Common myeloid progenitor, CD34-positive (primary cell): Measurements from ENCODE around the gene TSPY3. TPM values are rescaled to one million over a fixed set of nuclear protein-coding genes. Genes with fewer than 3 reads are reported as not detected.
"Not testable (repeated sequence)": the region's sequence is repeated elsewhere in the genome, so short reads cannot be mapped to it uniquely, and the experiment has no call there.

ENCODE experiments used
- CTCF ChIA-PET: fragments of 350-600 bp; sonication (Branson Sonifier 250); formaldehyde crosslinking; loops from one replicate; lab custom pipeline; 2021; ENCODE audit warnings: antibody characterized with exemption; lab: Charles Lee
- POLR2A ChIA-PET: fragments of 350-600 bp; sonication (Branson Sonifier 250); formaldehyde crosslinking; loops from one replicate; lab custom pipeline; 2021; ENCODE audit warnings: antibody characterized with exemption; lab: Charles Lee
- DNase-seq, 3 donors: peaks; one replicate each; pipeline versions ENCODE4 v3.0.0 to v3.0.0-alpha.2; 2013
- H3K27ac ChIP-seq, 2 experiments: 1 replicate in 1 of 2; 2 replicates in 1 of 2; pipeline ENCODE4 v1.7.0; 2013; ENCODE audit warnings: inconsistent platforms in 2 of 2, low read length in 2 of 2, mild to moderate bottlenecking in 2 of 2, low read depth in 1 of 2, moderate library complexity in 1 of 2; ENCODE audit not compliant: severe bottlenecking in 2 of 2, insufficient read depth in 1 of 2, poor library complexity in 1 of 2
- H3K27me3 ChIP-seq, 5 experiments: replicated peaks in 2 of 5; 1 replicate in 3 of 5; 2 replicates in 2 of 5; pipeline versions ENCODE4 v1.6.1 to v1.7.0; 2013; ENCODE audit warnings: low read length in 4 of 5, mild to moderate bottlenecking in 2 of 5, moderate library complexity in 2 of 5, inconsistent platforms in 1 of 5; ENCODE audit not compliant: insufficient read depth in 5 of 5, control insufficient read depth in 4 of 5
- H3K36me3 ChIP-seq, 4 experiments: 1 replicate in 2 of 4; 2 replicates in 2 of 4; pipeline versions ENCODE4 v1.6.1 to v1.7.0; 2013; ENCODE audit warnings: low read length in 3 of 4, control low read depth in 1 of 4, mild to moderate bottlenecking in 1 of 4; ENCODE audit not compliant: control insufficient read depth in 4 of 4, insufficient read depth in 4 of 4
- H3K4me1 ChIP-seq, 4 experiments: 1 replicate in 3 of 4; 2 replicates in 1 of 4; pipeline versions ENCODE4 v1.6.1 to v1.7.1; 2013; ENCODE audit warnings: low read length in 3 of 4, mild to moderate bottlenecking in 3 of 4, control low read depth in 1 of 4, inconsistent platforms in 1 of 4, moderate library complexity in 1 of 4; ENCODE audit not compliant: control insufficient read depth in 4 of 4, insufficient read depth in 4 of 4; ENCODE audit errors: control extremely low read depth in 1 of 4
- H3K4me3 ChIP-seq, 7 experiments: 1 replicate in 4 of 7; 2 replicates in 3 of 7; pipeline versions ENCODE4 v1.5.1 to v1.7.0; 2013; ENCODE audit warnings: mild to moderate bottlenecking in 7 of 7, low read length in 6 of 7, moderate library complexity in 6 of 7, inconsistent platforms in 2 of 7, low read depth in 2 of 7, control low read depth in 1 of 7; ENCODE audit not compliant: insufficient read depth in 4 of 7, control insufficient read depth in 1 of 7; ENCODE audit errors: extremely low read depth in 1 of 7
- H3K9me3 ChIP-seq, 5 experiments: 1 replicate in 4 of 5; 2 replicates in 1 of 5; pipeline versions ENCODE4 v1.6.1 to v1.7.1; 2013; ENCODE audit warnings: low read length in 4 of 5, mild to moderate bottlenecking in 2 of 5, inconsistent platforms in 1 of 5, low read depth in 1 of 5, moderate library complexity in 1 of 5; ENCODE audit not compliant: control insufficient read depth in 4 of 5, insufficient read depth in 2 of 5; ENCODE audit errors: control extremely low read depth in 1 of 5
- WGBS: methylation state at CpG from one replicate; pipeline ENCODE4 v1.1.5; 2013; ENCODE audit not compliant: insufficient coverage; 5-methylcytosine and 5-hydroxymethylcytosine counted together
- polyA plus RNA-seq: library from polyadenylated mRNA; unstranded; fragments of 120-200 nt; gene quantifications from one replicate; pipeline ENCODE4 v1.2.1, GENCODE V29; 2013

TSPY3 gene, protein sequence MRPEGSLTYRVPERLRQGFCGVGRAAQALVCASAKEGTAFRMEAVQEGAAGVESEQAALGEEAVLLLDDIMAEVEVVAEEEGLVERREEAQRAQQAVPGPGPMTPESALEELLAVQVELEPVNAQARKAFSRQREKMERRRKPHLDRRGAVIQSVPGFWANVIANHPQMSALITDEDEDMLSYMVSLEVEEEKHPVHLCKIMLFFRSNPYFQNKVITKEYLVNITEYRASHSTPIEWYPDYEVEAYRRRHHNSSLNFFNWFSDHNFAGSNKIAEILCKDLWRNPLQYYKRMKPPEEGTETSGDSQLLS
- polyA plus RNA-seq = not detected

DNA sequence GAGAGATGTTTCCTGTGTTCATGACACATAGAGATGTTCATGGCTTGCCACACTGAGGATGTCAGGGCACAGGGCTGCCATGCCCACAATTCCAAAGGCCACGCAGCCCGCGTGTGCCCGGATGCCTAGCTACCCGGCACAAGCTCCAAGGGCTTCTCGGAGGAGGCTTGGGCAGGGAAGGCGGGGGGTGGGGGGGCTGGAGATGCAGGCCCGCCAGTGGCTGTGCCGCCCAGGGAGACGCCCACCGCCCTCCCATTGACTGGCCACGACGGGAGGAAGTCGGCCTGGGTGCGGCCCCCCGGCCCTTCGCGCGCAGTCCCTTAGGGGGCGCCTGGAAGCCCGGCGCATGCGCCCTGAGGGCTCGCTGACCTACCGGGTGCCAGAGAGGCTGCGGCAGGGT is at the start of gene TSPY3:
TSPY3 (plus strand) TSS at position 301 of the 400 bp plus-strand sequence; CDS start at position 347, 46 bp downstream.
- H3K9me3 ChIP-seq, H3K36me3 ChIP-seq, POLR2A ChIA-PET, H3K4me3 ChIP-seq, H3K27ac ChIP-seq, H3K4me1 ChIP-seq, CTCF ChIA-PET, H3K27me3 ChIP-seq, DNase-seq: not testable (repeated sequence)
- no CpG with 5 or more reads among the region's 26 CpGs for WGBS

DNA sequence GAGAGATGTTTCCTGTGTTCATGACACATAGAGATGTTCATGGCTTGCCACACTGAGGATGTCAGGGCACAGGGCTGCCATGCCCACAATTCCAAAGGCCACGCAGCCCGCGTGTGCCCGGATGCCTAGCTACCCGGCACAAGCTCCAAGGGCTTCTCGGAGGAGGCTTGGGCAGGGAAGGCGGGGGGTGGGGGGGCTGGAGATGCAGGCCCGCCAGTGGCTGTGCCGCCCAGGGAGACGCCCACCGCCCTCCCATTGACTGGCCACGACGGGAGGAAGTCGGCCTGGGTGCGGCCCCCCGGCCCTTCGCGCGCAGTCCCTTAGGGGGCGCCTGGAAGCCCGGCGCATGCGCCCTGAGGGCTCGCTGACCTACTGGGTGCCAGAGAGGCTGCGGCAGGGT is 40.7 kb upstream of the TSPY3 start, which contains the start of gene TSPY8:
TSPY8 (plus strand) TSS at position 301 of the 400 bp plus-strand sequence; CDS start at position 347, 46 bp downstream.
- POLR2A ChIA-PET, CTCF ChIA-PET: not testable (repeated sequence)
- no CpG with 5 or more reads among the region's 25 CpGs for WGBS

GRCh38 chrY:9396527-9396926 is 1.7 kb upstream of the TSPY3 start:
- POLR2A ChIA-PET, H3K36me3 ChIP-seq, H3K9me3 ChIP-seq, H3K27me3 ChIP-seq, CTCF ChIA-PET, H3K4me1 ChIP-seq, H3K4me3 ChIP-seq, DNase-seq, H3K27ac ChIP-seq: not testable (repeated sequence)
- WGBS = no CpG with 5 or more reads among the region's 26 CpGs

More for the DNA sequence above, 40.7 kb upstream of the TSPY3 start, which contains the start of gene TSPY8:
- H3K4me1 ChIP-seq, DNase-seq, H3K27me3 ChIP-seq, H3K27ac ChIP-seq, H3K36me3 ChIP-seq, H3K9me3 ChIP-seq, H3K4me3 ChIP-seq: not testable (repeated sequence)
